ENCODE measurements around the gene STAMBPL1. TPM values are rescaled to one million over a fixed set of nuclear protein-coding genes. Genes with fewer than 3 reads are reported as not detected.
A peak's percentile ranks its signal among the peaks of the same experiment; 100 is the strongest.

STAMBPL1 gene
- total RNA-seq, 1 experiment from 2014 or later, result 25.2 TPM

- ATAC-seq, result peak; percentile 85
- no TSS peak for BruUV-seq (replicated peaks)
- ChIA-PET CTCF (no interaction called here), POLR2A (no interaction called here)
- in situ Hi-C loops (cut with HindIII; ENCODE audit: low pct_unique_long_range_greater_than_20kb, low sequenced_read_pairs) (no loop called here), intact Hi-C loops (cut with micrococcal nuclease; ENCODE audit: unreplicated experiment) (no loop called here)
- Histone ChIP-seq H3K9me3 (ENCODE audit: control insufficient read depth, insufficient read depth, low read depth, low read length) (no peaks in the 10 kb centered on the region), H3K4me3 (ENCODE audit: low read depth in 2 of 2, low read length in 2 of 2) (peak overlapping the region in 1 of 2 experiments; percentile 17; a peak in 2 of 4 replicates), H3K4me1 (ENCODE audit: control insufficient read depth, insufficient read depth, low read length) (peaks cover 66% of the 10 kb centered on the region), H3K27me3 (ENCODE audit: control insufficient read depth, insufficient read depth, low read length) (no peaks in the 10 kb centered on the region), H3K36me3 (ENCODE audit: control insufficient read depth, insufficient read depth, low read length) (peaks cover 6% of the 10 kb centered on the region; the same call in 1 of the 2 replicates), H3K27ac (ENCODE audit: low read length) (peak overlapping the region; percentile 83)
- no peak for DNase-seq (ENCODE audit: low read depth, low spot score)
- no peak for TF ChIP-seq SIN3A (IDR thresholded peaks at IDR 0.05; ENCODE audit: borderline replicate concordance, insufficient read depth, low read depth, low read length)
- peak; percentile 96 for TF ChIP-seq TCF7L2 (IDR thresholded peaks at IDR 0.05; ENCODE audit: low read depth, low read length)
- no peak for TF ChIP-seq POLR2AphosphoS5 (IDR thresholded peaks at IDR 0.05; ENCODE audit: low read depth, low read length)
Observed at GRCh38 chr10:88896994-88897853, 17.2 kb downstream of the STAMBPL1 start.

GRCh38 chr10:88898727-88899126, 18.7 kb downstream of the STAMBPL1 start:
- BruUV-seq (replicated peaks), result no TSS peak
- no peak for DNase-seq (ENCODE audit: low read depth, low spot score)
- in situ Hi-C loops (cut with HindIII; ENCODE audit: low pct_unique_long_range_greater_than_20kb, low sequenced_read_pairs) (no loop called here), intact Hi-C loops (cut with micrococcal nuclease; ENCODE audit: unreplicated experiment) (loop anchor here (1.0 kb wide), 1 partner anchor 34 kb away; no protein-coding TSS in a partner anchor)
- TF ChIP-seq REST (IDR thresholded peaks at IDR 0.05; ENCODE audit: insufficient read depth in 1 of 2, low read depth in 2 of 2, low read length in 1 of 2), result no peak
- TF ChIP-seq CTCF (IDR thresholded peaks at IDR 0.05), result no peak
- no peak for TF ChIP-seq POLR2AphosphoS5 (IDR thresholded peaks at IDR 0.05; ENCODE audit: low read depth, low read length)
- TF ChIP-seq TCF7L2 (IDR thresholded peaks at IDR 0.05; ENCODE audit: low read depth, low read length), result no peak
- no peak for TF ChIP-seq SIN3A (IDR thresholded peaks at IDR 0.05; ENCODE audit: borderline replicate concordance, insufficient read depth, low read depth, low read length)
- no peaks in the 10 kb centered on the region for H3K9me3 ChIP-seq (ENCODE audit: control insufficient read depth, insufficient read depth, low read depth, low read length)
- no peak for ATAC-seq
- peaks cover 12% of the 10 kb centered on the region; the same call in 1 of the 2 replicates for H3K36me3 ChIP-seq (ENCODE audit: control insufficient read depth, insufficient read depth, low read length)
- no peak overlapping the region for H3K4me3 ChIP-seq (ENCODE audit: low read depth in 2 of 2, low read length in 2 of 2)
- peaks cover 57% of the 10 kb centered on the region for H3K4me1 ChIP-seq (ENCODE audit: control insufficient read depth, insufficient read depth, low read length)
- peak overlapping the region; percentile 83 for H3K27ac ChIP-seq (ENCODE audit: low read length)
- POLR2A ChIA-PET, result no interaction called here
- CTCF ChIA-PET, result no interaction called here
- H3K27me3 ChIP-seq (ENCODE audit: control insufficient read depth, insufficient read depth, low read length), result no peaks in the 10 kb centered on the region
